HG03095 (cell line): ENCODE measurements around the gene HECA.
"Not testable (repeated sequence)": the region's sequence is repeated elsewhere in the genome, so short reads cannot be mapped to it uniquely, and the experiment has no call there.

Experiments used
- ATAC-seq: cut with Tn5 transposase; IDR thresholded peaks from one replicate; pipeline ENCODE4 v1.9.1; 2021; ENCODE audit warnings: moderate library complexity; ENCODE audit not compliant: unreplicated experiment

The HECA gene, protein sequence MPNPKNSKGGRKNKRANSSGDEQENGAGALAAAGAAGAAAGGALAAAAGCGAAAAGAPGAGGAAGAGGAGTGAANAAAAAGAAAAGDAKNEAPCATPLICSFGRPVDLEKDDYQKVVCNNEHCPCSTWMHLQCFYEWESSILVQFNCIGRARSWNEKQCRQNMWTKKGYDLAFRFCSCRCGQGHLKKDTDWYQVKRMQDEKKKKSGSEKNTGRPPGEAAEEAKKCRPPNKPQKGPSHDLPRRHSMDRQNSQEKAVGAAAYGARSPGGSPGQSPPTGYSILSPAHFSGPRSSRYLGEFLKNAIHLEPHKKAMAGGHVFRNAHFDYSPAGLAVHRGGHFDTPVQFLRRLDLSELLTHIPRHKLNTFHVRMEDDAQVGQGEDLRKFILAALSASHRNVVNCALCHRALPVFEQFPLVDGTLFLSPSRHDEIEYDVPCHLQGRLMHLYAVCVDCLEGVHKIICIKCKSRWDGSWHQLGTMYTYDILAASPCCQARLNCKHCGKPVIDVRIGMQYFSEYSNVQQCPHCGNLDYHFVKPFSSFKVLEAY

DNA sequence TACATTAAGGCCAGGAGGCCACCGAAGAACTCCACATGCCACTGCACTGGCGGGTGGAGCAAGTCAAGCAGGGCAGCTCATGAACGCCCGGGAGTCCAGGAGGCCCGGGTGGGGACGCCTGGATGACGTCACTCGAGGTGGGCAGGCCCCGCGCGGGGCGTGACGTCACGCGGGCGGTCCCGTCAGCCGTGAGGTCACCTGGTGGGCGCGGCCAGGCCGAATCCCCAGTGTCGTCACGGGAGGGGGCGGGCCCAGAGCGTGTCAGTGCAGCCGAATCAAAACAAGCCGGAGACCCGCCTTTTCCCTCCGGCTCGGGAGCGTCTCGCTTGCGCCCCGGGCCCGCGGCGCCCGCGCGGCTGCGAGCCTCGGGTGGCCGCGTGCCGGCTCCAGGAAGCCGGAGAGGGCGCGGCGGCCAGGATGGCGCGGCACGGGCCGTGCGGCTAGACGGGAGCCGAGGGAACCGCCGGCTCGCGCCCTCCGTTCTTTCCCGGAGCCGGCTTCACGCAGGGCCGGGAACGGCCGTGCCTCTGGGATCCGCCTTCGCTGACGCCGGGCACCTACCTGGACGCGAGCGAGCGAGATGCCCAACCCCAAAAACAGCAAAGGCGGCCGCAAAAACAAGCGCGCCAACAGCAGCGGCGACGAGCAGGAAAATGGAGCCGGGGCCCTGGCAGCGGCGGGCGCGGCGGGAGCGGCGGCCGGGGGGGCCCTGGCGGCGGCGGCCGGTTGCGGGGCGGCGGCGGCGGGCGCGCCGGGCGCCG lies at the start of gene HECA:
Gene HECA, plus strand, starts transcription at position 264 of the 761 bp plus-strand sequence. Its CDS starts 317 bp downstream, at position 581.
- ATAC-seq = peak; percentile 84

DNA sequence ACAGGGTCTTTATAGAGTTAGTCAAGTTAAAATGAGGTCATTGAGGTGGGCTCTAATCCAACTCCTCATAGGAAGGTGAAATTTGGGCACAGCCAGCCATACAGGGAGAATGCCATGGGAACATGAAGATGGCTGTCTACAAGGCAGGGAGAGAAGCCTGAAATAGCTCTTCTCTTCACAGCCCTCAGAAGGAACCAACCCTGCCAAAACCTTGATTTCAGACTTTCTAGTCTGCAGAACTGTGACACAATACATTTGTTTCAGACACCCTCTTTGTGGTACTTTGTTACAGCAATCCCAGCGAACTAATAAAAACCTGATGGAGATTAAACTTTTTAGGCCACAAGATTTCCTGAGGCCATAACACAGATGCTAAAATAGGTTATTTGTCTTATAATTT lies 43.1 kb upstream of the HECA start:
- ATAC-seq = no peak

DNA sequence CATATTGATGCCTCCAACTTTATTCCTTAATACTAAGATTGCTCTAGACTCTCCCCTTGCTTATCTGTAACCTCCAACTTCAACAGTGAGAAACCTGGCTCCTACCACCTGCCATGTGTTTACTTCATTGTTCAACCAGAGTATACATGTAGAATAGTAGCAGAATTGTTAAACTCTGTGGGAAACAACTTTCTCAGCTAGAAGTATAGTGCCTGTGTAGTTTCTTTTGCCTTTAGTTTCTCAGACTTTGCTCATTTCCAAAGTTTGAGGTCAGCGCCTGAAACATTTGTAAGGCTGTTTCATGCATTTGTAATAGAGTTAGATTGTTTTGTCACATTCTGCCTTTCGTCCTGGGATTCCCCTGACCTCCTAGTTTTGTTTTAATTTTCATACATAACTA lies 34.9 kb upstream of the HECA start:
- peak; percentile 94 for ATAC-seq

DNA sequence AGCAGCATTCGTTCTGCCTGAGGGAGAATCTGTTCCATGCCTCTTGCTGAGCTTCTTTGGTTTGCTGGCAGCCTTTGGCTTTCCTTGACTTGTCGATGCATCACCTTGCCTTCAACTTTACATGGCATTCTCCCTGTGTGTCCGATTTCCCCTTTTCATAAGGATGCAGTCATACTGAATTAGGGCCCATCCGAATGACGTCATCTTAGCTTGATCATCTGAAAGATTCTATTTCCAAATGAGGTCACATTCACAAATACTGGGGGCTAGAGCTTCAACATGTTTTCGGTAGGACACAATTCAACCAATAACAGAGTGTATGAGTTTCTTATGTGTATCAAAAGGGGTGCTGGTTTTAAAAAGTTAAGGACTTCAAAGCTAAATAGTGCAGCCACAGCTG lies 27.8 kb upstream of the HECA start:
- no peak for ATAC-seq

DNA sequence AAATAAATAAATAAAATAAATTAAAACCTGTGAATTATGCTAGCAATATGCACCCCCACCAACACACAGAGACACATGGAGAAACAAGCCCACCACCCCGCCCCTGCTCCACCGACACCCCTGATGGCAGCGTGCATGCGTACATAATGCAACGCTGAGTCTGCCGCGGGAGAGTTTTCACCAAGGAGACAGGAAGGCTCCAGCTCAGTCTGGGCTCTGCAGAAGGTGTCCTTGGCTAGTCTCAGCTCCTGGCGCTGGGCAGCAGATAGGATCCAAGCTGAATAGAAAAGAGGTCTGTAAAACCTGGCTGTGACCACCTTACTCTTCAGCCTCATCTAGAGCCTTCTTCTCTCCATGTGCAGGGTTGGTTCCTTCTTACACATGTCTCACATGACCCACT lies 26.5 kb upstream of the HECA start:
- no peak for ATAC-seq

DNA sequence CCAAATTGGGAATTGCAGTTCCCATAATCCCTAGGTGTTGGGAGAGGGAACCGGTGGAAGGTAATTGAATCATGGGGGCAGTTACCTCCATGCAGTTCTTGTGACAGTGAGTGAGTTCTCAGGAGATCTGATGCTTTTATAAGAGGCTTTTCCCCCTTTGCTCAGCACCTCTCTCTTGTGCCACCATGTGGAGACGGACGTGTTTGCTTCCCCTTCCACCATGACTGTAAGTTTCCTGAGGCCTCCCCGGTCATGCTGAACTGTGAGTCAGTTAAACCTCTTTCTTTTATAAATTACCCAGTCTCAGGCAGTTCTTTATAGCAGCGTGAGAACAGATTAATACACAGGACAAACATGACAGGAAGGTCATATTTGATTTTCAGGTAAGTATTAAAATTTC lies 25.3 kb upstream of the HECA start:
- no peak for ATAC-seq

DNA sequence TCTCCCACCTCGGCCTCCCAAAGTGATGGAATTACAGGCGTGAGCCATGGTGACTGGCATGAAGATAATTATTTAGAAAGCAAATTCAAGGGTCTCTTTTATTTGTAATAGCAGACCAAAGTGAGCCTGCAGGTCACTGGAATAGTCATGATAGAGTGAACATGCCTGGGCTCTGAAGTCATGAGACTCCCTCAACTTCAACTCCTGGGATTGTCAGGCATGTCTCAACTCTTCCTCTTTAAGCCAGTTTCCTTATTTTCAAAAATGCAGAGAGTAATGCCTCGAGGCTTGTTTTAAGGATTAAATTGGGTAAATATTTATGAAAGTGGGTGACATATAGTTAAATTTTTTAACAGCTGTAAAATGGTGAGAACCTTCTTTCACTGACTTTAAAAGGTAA lies 22.7 kb upstream of the HECA start:
- ATAC-seq = no peak

DNA sequence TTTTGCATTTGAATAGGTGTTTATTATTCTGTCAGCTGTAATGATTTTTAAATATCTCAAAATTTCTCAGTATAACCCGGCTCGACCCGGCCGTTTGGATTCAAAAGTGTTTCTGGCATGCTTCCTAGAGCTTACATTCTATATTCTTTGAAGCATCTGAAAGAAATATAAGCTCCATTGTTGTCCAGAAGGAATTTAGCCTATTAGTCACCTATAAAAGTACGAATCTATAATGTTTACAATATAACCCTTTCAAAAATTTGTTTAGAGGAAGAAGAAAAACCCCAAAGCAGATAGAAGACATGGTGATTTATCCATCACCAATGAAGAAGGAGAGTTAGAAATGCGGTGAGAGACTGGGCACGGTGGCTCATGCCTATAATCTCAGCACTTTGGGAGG lies 22.3 kb upstream of the HECA start:
- ATAC-seq = no peak

DNA sequence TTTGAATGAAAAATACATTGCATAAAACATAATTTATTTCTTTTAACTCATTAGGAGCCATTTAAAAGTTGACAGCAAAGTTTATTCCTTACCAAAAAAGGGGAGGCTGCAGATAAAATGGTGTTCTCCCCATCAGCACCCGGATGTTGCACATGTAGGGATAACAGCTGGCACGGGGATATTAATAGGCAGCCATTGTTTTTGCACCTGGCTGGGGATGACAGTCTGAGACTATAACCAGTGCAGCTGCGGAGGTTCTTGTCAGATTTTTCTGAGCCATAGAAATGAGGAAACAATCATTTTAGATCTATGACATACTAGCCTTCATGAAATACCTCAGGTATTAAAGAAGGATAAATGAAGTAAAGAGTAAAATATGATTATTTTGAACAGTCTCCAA lies 20.1 kb upstream of the HECA start:
- ATAC-seq = no peak

DNA sequence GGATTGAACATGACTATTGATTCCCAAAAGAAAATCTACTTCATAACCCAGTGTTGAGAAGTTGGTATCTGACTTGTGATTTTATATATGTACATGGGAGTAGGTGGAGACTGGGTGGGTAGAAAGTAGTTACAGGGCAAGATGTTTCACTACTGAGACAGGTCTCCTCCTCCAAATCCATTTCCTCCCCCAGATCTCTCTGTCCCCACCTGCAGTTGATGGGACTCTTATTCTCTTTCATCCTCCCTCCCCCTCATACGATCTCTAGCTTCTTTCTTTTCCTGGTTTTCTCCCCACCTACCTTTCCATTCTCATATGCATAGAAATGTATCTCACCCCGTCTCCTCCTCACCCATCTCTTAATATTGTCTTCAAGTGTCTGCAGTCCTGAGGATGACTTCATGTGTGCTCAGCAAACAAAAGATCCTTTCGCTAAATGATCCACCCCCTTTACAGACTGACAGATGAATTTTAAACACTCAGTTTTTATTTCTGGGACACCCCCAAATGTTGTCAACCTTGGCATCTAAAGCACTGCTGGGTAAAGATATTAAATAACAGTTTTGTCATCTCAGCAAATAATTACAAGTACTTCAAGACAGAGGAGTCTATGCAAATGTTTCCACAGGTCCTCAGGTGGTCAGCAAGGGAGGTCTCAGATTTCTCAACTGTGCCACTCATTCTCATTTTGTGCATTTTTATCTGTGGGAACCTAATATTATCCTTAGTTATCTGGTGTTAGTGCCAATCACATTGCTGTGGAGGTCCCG lies 18.7 kb upstream of the HECA start:
- ATAC-seq = no peak

DNA sequence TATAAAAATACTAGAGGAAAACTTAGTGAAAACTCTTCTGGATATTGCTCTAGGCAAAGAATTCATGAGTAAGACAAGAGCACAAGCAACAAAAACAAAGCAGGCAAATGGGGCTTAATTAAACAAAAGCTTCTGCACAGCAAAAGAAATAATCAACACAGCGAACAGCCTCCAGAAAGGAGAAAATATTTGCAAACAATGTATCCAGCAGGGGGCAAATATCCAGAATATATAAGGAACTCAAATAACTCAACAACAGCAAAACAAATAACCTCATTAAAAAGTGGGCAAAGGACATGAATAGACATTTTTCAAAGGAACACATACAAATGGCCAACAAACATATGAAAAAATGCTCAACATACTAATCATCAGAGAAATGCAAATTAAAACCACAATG lies 17.1 kb upstream of the HECA start:
- ATAC-seq = no peak

DNA sequence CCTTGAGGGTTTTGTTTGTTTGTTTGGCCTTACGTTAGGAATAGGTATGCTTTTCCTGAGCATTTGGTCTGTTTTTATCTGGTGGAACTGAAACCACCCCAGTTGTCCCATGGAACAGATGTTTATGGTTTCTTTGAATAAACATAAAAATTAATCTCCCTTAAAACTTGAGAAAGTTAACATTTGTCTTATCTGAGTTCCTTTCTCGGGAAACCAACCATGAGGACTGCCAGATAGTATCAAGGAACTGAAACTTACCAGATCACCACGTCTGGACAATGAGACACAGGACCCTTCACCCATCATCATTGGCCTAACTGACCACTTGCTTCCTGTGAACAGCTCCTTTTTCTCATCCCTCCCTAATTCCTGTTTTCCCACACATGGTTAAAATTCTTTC lies 15.3 kb upstream of the HECA start:
- no peak for ATAC-seq

DNA sequence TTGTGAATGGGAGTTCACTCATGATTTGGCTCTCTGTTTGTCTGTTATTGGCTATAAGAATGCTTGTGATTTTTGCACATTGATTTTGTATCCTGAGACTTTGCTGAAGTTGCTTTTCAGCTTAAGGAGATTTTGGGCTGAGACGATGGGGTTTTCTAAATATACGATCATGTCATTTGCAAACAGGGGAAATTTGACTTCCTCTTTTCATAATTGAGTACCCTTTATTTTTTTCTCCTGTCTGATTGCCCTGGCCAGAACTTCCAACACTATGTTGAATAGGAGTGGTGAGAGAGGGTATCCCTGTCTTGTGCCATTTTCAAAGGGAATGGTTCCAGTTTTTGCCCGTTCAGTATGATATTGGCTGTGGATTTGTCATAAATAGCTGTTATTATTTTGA lies 12.1 kb upstream of the HECA start:
- not testable (repeated sequence) for ATAC-seq

DNA sequence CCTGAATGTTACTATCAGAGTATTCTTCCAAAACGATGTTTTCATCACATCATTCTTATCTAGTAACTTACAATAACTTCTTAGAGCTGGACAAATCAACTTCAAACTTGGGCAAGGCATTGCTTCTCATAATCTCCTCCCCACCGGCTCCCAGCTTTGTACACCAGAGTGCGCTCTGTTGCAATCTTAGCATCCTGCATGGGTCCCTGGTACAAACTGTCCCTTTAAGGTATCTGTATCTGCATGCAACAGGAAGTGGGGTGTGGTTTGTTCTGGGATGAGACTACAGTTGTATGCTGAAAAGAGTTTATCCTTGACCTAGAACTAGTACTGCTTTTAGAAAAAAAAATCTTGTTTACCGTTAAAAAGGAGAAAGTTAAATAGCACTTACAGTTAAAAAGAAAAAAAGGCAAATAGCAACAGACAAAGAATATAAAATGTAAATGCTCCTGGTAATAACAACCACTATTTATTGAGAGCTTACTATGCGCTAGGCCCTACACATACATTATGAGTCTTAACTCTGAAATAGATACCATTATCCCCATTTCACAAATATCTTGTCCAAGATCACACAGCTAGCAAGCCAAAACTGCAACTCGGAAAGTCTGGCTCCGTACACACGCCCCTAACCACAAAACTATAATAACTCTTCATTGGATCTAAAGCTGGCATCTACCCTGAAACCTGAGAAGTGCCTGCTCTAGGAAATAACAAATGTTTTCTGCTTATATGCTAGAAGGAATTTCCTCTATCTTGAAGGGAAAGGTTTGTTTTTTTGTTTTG lies 9.8 kb upstream of the HECA start:
- peak; percentile 100 for ATAC-seq

DNA sequence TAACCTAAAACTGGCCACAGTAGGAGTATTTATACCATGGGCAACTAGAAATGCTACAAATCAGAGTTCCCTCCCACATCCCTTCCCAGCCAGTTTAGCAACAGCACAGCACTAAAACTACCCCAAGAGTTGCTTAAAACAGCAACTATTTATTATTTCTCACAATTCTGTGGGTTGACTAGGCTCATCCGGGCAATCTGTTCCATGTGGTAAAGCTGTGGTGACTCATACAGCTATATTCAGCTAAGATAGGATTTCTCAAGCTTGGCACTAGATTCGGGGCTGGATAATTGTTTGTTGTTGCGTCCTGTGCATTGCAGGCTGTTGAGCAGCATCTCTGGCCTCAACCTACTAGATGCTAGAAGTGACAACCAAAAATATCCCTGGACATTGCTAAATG lies 8.6 kb upstream of the HECA start:
- ATAC-seq = no peak

DNA sequence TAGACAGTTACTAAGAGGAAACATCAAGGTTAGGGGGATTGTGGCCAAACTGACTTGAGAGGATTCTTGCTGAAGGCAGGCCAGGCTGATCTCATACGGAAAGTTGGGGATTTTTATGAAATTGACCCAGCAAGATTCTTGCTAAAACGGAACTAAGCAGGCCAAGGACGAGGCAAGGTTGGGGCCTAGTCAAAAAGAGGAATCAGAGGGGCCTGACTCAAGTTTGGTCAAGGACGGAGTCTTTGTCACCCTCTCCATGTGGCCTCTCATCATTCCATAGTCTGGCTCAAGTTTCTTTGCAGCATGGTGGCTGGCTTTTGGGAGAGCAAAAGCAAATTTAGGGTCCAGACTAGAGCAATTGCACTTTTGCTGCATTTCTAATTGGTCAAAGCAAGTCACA lies 7.9 kb upstream of the HECA start:
- ATAC-seq = no peak

DNA sequence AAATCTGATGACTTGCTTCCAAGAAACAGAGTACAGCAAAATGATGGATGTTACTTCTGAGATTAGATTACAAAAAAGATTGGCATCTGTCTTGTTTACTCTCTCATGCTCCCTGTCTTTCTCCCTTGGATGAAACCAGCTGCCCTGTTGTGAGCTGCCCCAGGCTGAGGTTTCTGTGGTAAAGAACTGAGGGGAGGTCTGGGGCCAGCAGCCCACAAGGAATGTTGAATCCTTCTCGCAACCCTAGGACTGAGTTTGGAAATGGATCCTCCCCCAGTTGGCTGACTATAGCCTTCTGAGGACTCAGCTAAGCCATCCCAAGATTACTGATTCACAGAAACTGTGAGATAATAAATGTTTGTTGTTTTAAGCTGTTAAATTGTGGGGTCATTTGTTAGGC lies 5.6 kb upstream of the HECA start:
- ATAC-seq = no peak

DNA sequence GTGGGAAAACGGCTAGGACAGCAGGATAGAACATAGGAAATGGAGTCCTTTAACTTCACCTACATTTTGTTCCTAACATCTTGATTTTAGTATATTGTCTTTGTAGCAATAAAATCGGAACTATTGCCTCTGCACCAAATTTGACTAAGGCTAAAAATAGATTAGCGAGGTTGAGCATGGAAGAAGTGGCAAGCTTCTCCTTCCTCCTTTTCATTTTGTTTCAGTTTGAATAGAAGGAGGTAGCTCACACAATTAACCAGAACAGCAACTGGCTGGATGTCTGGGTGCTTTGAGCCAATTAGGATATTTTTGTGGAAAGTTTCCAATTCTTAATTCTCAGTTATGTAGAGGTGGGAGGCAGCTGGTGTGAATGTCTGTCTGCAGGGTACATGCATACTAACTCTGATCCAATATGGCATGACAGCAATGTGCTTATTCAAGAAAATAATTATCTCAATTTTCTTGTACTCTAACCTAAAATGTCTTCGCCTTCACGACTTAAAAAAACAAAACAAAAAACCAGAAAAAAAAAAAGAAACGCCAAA lies 3.1 kb upstream of the HECA start:
- no peak for ATAC-seq

DNA sequence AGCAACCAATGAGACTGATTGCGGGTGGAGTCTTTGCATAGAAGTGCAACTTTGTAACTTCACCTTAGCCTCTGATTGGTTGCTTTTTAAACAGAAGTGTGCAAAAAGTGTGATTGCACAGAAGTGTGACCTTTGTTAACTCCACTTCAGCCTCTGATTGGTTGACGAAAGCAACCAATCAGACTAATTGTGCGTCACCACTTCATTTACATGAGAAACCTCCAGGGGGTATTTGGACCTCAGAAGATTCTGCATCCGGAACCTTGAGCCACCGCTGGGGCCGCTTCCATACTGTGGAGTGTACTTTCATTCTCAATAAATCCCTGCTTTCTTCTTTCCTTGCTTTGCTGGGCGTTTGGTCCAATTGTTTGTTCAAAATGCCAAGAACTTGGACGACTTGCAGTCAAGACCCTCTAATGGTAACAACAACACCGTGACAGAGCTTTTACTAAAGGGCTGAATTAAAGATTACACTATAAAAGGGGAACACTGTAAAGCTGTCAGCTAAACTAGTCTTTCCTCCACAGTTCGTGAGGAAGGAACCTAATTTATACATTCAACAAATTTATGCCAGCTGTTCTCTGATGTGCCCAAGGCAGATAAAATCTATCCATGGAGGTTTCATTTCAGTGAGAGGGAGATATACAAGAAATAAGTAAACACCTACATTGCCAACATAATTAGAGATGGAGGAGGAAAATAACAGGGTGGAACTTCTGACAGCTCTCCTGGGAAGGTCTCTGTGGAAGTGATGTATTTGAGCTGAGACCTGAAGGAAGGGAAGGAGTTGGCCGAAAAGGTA lies 1.4 kb upstream of the HECA start:
- ATAC-seq = no peak

DNA sequence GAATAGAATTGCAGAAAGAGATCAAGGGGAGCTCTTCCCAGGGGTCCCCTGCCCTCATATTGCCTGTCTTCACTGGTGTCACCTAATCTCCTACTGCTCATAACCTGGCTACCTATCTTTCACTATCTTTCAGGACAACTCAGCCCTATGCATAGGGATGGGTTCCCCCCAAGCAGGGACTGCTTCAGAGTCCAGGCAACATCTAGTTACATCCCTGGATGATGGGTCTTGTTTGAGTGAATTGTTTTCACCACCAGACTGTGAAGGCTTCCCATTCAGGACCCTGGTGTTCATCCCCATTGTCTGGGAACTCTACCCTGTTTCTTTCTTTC lies 850 bp upstream of the HECA start:
- ATAC-seq = no peak
